Measurements from ENCODE around the gene MME.

DNA sequence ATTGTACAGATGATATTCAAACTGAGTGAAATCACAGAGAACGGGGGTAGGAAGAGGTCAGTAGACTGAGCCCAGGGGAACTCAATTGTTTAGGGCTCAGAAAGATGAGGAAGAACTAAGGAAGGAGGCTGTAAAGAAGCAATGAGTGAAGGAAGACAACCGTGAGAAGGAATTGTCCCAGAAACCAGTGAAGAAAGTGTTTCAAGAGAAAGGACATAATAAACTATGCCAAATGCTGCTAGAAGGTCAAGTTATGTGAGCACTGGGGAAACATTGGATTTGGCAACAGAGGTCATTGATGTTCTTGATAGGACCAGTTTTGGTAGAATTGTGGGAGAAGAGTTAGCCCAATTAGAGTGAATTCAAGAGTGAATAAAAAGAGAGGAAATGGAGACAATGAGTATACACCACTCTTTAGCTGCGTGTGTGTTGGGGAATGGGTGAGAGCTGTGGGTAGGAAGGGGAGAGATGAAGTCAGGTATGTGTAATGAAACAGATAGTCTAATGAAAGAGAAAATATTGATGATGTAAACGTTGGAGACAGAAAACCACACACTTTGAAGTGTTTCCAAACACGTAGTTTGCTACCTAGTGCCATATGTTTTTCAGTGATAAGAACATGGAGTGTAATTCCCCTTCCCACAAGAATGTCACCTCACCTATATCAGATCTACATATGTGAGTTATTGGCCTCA is 42.5 kb upstream of the MME start:
- TF ChIP-seq, protein P1, sequence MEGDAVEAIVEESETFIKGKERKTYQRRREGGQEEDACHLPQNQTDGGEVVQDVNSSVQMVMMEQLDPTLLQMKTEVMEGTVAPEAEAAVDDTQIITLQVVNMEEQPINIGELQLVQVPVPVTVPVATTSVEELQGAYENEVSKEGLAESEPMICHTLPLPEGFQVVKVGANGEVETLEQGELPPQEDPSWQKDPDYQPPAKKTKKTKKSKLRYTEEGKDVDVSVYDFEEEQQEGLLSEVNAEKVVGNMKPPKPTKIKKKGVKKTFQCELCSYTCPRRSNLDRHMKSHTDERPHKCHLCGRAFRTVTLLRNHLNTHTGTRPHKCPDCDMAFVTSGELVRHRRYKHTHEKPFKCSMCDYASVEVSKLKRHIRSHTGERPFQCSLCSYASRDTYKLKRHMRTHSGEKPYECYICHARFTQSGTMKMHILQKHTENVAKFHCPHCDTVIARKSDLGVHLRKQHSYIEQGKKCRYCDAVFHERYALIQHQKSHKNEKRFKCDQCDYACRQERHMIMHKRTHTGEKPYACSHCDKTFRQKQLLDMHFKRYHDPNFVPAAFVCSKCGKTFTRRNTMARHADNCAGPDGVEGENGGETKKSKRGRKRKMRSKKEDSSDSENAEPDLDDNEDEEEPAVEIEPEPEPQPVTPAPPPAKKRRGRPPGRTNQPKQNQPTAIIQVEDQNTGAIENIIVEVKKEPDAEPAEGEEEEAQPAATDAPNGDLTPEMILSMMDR (IDR thresholded peaks at IDR 0.05) = no peak
- TF ChIP-seq POLR2A (IDR thresholded peaks at IDR 0.05) = no peak
